ENCODE results near the gene LYVE1.

Gene LYVE1

DNA sequence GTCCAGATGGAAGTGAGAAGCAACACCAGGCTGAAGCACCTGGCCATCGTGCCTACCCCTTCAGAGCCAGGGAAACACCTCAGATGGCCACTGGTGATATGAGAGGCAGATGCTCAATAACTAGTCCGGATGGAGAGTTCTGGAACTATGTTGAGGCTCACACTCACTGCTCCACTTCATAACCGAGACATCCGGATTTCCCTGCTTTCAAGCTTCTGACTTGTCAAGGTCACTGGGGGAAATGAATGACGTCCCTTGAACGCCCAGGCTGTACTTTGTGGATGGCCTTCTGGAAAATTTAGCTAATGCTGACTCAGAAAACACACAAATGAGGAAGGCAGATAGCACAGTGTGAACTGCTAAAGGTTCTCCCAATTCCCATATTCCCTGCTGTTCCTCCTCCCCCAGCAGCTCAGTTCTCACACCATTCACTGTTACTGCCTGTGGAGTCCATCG, at the start of gene LYVE1:
Gene LYVE1, minus strand, starts transcription at position 180 of the 456 bp plus-strand sequence. Its CDS starts 133 bp downstream, at position 47.
- H3K27me3 ChIP-seq = no peaks in the 10 kb centered on the region
- 0 out of 20 replicates have a peak within 1 kb of the TSS, but pooled peaks of 1 of the 10 experiments have one; percentile 3 for H3K4me3 ChIP-seq
- no peak within 1 kb of the TSS for H3K27ac ChIP-seq
- peak within 1 kb of the TSS in 3 of 11 experiments; percentile 47 to 82 (median 77); a peak in 7 of 22 replicates for H3K4me2 ChIP-seq
- peaks cover 0 to 9% (median 0%) of the 10 kb centered on the region in 11 experiments; a peak in 5 of 22 replicates for H3K36me3 ChIP-seq
- no peaks in the 10 kb centered on the region for H4K20me1 ChIP-seq
- no peak within 1 kb of the TSS for H3K9ac ChIP-seq
- no peaks in the 10 kb centered on the region for H3K9me3 ChIP-seq (replicated peaks in 1 of 11)
- H3K4me1 ChIP-seq = peaks cover 0 to 80% (median 9%) of the 10 kb centered on the region in 10 experiments; a peak in 10 of 20 replicates
- no peak for TF ChIP-seq Cebpa-rat (IDR thresholded peaks at IDR 0.05)

- Histone ChIP-seq H3K4me3 (no peak overlapping the region), H3K9me3 (replicated peaks in 1 of 11) (peaks cover 6 to 19% (median 16%) of the 10 kb centered on the region in 11 experiments; a peak in 21 of 22 replicates), H3K27me3 (no peaks in the 10 kb centered on the region), H4K20me1 (no peaks in the 10 kb centered on the region), H3K4me2 (peak overlapping the region in 6 of 11 experiments; percentile 42 to 79 (median 74); a peak in 11 of 22 replicates), H3K9ac (no peak overlapping the region; a peak in 1 of 22 replicates), H3K27ac (peak overlapping the region in 2 of 11 experiments; percentile 31 to 38; a peak in 1 of 22 replicates), H3K36me3 (0 out of 22 replicates have a peak, but pooled peaks cover 0 to 3% (median 0%) of the 10 kb centered on the region in 11 experiments), H3K4me1 (peaks cover 8 to 71% (median 41%) of the 10 kb centered on the region in 10 experiments)
- no peak for TF ChIP-seq Cebpa-rat (IDR thresholded peaks at IDR 0.05)
Measured at GRCh38 chr11:10617551-10617950, 49.1 kb upstream of the LYVE1 start.

DNA sequence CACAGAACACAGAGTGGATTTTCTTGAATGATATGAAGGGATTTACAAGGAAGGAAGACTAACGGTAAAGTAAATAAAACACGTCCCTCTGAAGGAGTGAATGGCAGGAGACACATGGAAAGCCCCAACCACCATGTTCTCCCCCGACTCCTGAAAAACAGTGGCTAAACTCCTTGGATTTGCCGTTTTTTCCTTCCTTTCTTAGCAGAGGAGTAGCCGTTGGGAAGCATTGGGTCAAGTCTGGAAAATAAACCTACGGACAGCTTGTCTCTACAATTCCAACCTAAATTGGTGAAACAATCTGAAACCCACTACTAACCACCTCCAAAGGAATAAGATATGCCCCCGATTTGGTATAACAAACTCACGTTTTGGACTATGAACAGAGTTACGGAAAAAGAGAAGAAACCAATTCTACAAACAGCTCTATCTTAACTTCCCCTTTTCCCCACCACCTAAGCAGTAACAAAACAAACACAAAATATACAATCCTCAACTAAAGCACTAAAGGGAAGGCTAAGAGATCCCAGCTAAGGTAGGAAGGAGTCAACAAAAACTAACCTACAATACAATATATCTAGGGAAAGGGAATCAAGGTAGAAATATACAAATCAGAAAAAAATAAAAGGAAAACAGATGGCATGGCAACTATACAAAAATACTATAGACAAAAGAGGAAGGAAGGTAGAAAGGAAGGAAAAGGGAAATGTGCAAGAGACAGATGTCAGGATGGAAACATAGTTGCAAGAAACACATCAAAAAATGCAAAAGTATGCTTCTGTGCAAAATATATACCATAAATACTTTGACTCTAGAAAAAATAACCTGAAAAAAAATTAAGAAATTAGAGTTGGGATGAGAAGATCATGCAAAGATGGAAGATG, 43.8 kb upstream of the LYVE1 start:
- Histone ChIP-seq H4K20me1 (no peaks in the 10 kb centered on the region), H3K4me1 (peaks cover 40 to 84% (median 79%) of the 10 kb centered on the region in 10 experiments), H3K4me2 (peak overlapping the region; percentile 65 to 98 (median 91)), H3K9me3 (replicated peaks in 1 of 11) (peaks cover 6 to 31% (median 24%) of the 10 kb centered on the region in 11 experiments; a peak in 21 of 22 replicates), H3K27me3 (no peaks in the 10 kb centered on the region), H3K36me3 (0 out of 22 replicates have a peak, but pooled peaks cover 0 to 3% (median 0%) of the 10 kb centered on the region in 11 experiments), H3K4me3 (no peak overlapping the region; a peak in 1 of 20 replicates), H3K9ac (peak overlapping the region; percentile 61 to 81 (median 72); a peak in 21 of 22 replicates), H3K27ac (peak overlapping the region; percentile 74 to 98 (median 95))
- TF ChIP-seq Cebpa-rat (IDR thresholded peaks at IDR 0.05) = peak in 2 of 11 experiments; percentile 31 to 78; a peak in 4 of 22 replicates

- no peak for TF ChIP-seq Cebpa-rat (IDR thresholded peaks at IDR 0.05)
- H3K4me3 ChIP-seq = peak overlapping the region in 1 of 10 experiments; percentile 20; a peak in 1 of 20 replicates
- H3K27ac ChIP-seq = peak overlapping the region in 10 of 11 experiments; percentile 87 to 98 (median 96); a peak in 20 of 22 replicates
- peaks cover 6 to 31% (median 24%) of the 10 kb centered on the region in 11 experiments; a peak in 21 of 22 replicates for H3K9me3 ChIP-seq (replicated peaks in 1 of 11)
- no peaks in the 10 kb centered on the region for H3K27me3 ChIP-seq
- no peaks in the 10 kb centered on the region for H4K20me1 ChIP-seq
- H3K9ac ChIP-seq = peak overlapping the region in 4 of 11 experiments; percentile 81 to 86 (median 84); a peak in 5 of 22 replicates
- H3K4me1 ChIP-seq = peaks cover 66 to 96% (median 94%) of the 10 kb centered on the region in 10 experiments
- H3K36me3 ChIP-seq = 0 out of 22 replicates have a peak, but pooled peaks cover 0 to 3% (median 0%) of the 10 kb centered on the region in 11 experiments
- peak overlapping the region in 9 of 11 experiments; percentile 85 to 98 (median 92); a peak in 18 of 22 replicates for H3K4me2 ChIP-seq
Measured at GRCh38 chr11:10609636-10610035, 41.2 kb upstream of the LYVE1 start.

- no peaks in the 10 kb centered on the region for H3K27me3 ChIP-seq
- H3K4me3 ChIP-seq = no peak overlapping the region
- no peaks in the 10 kb centered on the region for H3K36me3 ChIP-seq
- H4K20me1 ChIP-seq = no peaks in the 10 kb centered on the region
- peak overlapping the region in 10 of 11 experiments; percentile 23 to 86 (median 82); a peak in 19 of 22 replicates for H3K9ac ChIP-seq
- peaks cover 0 to 22% (median 14%) of the 10 kb centered on the region in 11 experiments; a peak in 17 of 22 replicates for H3K9me3 ChIP-seq (replicated peaks in 1 of 11)
- peak overlapping the region; percentile 66 to 98 (median 91) for H3K4me2 ChIP-seq
- no peak for TF ChIP-seq Cebpa-rat (IDR thresholded peaks at IDR 0.05)
- H3K4me1 ChIP-seq = peaks cover 76 to 100% (median 99%) of the 10 kb centered on the region in 10 experiments
- H3K27ac ChIP-seq = peak overlapping the region; percentile 57 to 98 (median 95); a peak in 21 of 22 replicates
Measured at GRCh38 chr11:10608584-10608983, 40.1 kb upstream of the LYVE1 start.

DNA sequence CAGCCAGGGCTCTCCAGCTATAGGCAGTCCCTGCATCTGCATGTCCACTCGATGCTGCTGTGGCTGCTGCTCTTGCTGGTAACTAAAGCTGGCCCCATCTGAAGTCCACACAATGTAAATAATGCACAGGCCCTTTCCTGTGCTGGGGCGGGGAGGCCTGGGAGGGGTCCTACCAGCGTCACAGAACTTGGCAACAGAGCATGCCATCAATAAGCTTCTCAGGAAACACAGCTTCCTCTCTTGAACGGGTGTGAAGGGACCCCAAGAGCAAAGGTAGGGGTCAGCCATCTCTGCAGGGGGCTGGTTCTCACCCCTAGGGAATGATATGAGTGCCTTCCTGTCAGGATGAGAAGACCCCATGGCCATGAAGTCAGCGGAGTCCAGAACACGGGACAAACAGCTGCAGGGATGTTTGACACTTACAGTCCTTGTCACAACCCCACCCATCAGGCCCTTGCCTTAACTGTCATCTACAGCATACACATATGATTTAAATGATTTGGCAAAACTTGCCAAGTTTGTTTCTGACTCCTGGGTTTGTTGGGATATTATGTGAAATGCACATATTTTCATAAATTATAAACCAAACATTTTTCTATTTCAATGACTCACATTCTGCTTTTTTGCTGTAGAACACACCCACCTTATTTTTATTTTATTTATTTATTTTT, 39.1 kb upstream of the LYVE1 start:
- peak overlapping the region in 4 of 10 experiments; percentile 9 to 59 (median 48); a peak in 6 of 20 replicates for H3K4me3 ChIP-seq
- no peak for TF ChIP-seq Cebpa-rat (IDR thresholded peaks at IDR 0.05)
- peak overlapping the region; percentile 66 to 98 (median 91) for H3K4me2 ChIP-seq
- peak overlapping the region; percentile 23 to 86 (median 82); a peak in 21 of 22 replicates for H3K9ac ChIP-seq
- H4K20me1 ChIP-seq = no peaks in the 10 kb centered on the region
- H3K9me3 ChIP-seq (replicated peaks in 1 of 11) = peaks cover 0 to 13% (median 8%) of the 10 kb centered on the region in 11 experiments; a peak in 7 of 22 replicates
- H3K27me3 ChIP-seq = no peaks in the 10 kb centered on the region
- peak overlapping the region; percentile 57 to 98 (median 95); a peak in 21 of 22 replicates for H3K27ac ChIP-seq
- peaks cover 72 to 100% (median 99%) of the 10 kb centered on the region in 10 experiments for H3K4me1 ChIP-seq
- peaks cover 0 to 8% (median 0%) of the 10 kb centered on the region in 11 experiments; a peak in 2 of 22 replicates for H3K36me3 ChIP-seq

DNA sequence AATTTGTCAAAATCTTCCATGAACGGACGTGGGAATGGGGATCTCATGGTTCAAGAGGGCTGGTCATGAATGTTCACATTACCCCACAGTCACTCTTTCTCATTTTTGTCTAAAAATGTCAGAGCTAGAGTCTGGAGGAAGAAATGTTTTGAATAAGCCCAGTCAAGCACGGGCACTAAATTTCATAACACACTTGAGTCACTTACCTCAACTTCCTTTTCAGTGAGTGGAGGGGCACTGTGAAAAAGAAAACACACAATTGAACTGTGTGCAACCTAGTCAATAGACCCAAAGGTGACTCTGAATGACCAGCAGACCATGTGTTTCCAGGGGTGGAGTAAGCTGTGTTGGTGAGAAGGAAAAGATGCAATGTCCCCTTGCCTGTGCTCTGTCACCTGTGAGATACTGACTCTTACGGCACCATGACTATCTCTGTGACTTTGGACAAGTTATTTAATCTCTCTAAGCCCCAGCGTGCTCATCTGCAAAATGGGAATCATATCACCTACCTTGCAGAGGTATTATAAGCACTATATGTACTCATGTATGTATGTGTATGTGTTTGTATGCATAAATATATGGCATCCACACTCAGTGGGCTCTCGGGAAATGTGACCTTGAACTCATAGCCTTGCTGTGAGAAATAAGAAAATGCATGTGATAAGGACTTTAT, 38.2 kb upstream of the LYVE1 start:
- Histone ChIP-seq H3K27me3 (no peaks in the 10 kb centered on the region), H3K4me1 (peaks cover 63 to 100% (median 100%) of the 10 kb centered on the region in 10 experiments), H3K4me2 (peak overlapping the region; percentile 66 to 98 (median 91)), H4K20me1 (no peaks in the 10 kb centered on the region), H3K36me3 (peaks cover 0 to 12% (median 0%) of the 10 kb centered on the region in 11 experiments; a peak in 2 of 22 replicates), H3K9me3 (replicated peaks in 1 of 11) (peaks cover 0 to 10% (median 5%) of the 10 kb centered on the region in 11 experiments; a peak in 7 of 22 replicates), H3K9ac (peak overlapping the region; percentile 69 to 86 (median 82); a peak in 21 of 22 replicates), H3K27ac (peak overlapping the region; percentile 57 to 98 (median 95); a peak in 21 of 22 replicates), H3K4me3 (peak overlapping the region in 9 of 10 experiments; percentile 20 to 64 (median 48); a peak in 16 of 20 replicates)
- peak in 5 of 11 experiments; percentile 12 to 72 (median 45); a peak in 10 of 22 replicates for TF ChIP-seq Cebpa-rat (IDR thresholded peaks at IDR 0.05)
